Activated T-helper 17 cell treated with anti-CD3 and anti-CD28 coated beads, Interleukin-2, amount 50 U/mL, for 72 hours (primary cell): ENCODE results near the gene MXD4. TPM values are rescaled to one million over a fixed set of nuclear protein-coding genes. Genes with fewer than 3 reads are reported as not detected.
A peak's percentile ranks its signal among the peaks of the same experiment; 100 is the strongest.
"Not testable (repeated sequence)": the region's sequence is repeated elsewhere in the genome, so short reads cannot be mapped to it uniquely, and the experiment has no call there.

Experiments used
- ATAC-seq: fragments of 150-1000 bp; cut with Tn5 transposase; replicated peaks from 2 replicates; pipeline ENCODE4 v1.10.0; 2021; ENCODE audit warnings: mild to moderate bottlenecking, moderate library complexity
- H3K27ac Mint-ChIP-seq: one replicate; pipeline ENCODE4 v1.8.0; 2022; ENCODE audit warnings: mixed read lengths
- H3K27me3 Mint-ChIP-seq: one replicate; pipeline ENCODE4 v1.8.0; 2022; ENCODE audit warnings: mixed read lengths
- H3K36me3 Mint-ChIP-seq: one replicate; pipeline ENCODE4 v1.8.0; 2022; ENCODE audit warnings: low read depth, mild to moderate bottlenecking, mixed read lengths
- H3K4me1 Mint-ChIP-seq: one replicate; pipeline ENCODE4 v1.8.0; 2022; ENCODE audit warnings: mixed read lengths
- H3K4me3 Mint-ChIP-seq: one replicate; pipeline ENCODE4 v1.8.0; 2022; ENCODE audit warnings: mild to moderate bottlenecking, mixed read lengths
- H3K9me3 Mint-ChIP-seq: one replicate; pipeline ENCODE4 v1.8.0; 2022; ENCODE audit warnings: mixed read lengths
- total RNA-seq, 2 donors: library from RNA; stranded (reverse); gene quantifications; one replicate each; pipeline ENCODE4 v1.2.3, GENCODE V29; 2022

The MXD4 gene
- total RNA-seq, 2 donors from 2014 or later: 6.1 to 7.7 TPM

GRCh38 chr4:2286904-2287593 is 25.1 kb upstream of the MXD4 start:
- Mint-ChIP-seq H3K9me3 (no peaks in the 10 kb centered on the region), H3K4me3 (no peak overlapping the region), H3K27ac (no peak overlapping the region), H3K36me3 (no peaks in the 10 kb centered on the region), H3K27me3 (no peaks in the 10 kb centered on the region), H3K4me1 (peaks cover 22% of the 10 kb centered on the region)
- no peak for ATAC-seq

GRCh38 chr4:2285613-2286381 is 23.9 kb upstream of the MXD4 start:
- Mint-ChIP-seq H3K36me3 (no peaks in the 10 kb centered on the region), H3K9me3 (no peaks in the 10 kb centered on the region), H3K27ac (no peak overlapping the region), H3K4me3 (no peak overlapping the region), H3K4me1 (peaks cover 31% of the 10 kb centered on the region), H3K27me3 (no peaks in the 10 kb centered on the region)
- no peak for ATAC-seq

DNA sequence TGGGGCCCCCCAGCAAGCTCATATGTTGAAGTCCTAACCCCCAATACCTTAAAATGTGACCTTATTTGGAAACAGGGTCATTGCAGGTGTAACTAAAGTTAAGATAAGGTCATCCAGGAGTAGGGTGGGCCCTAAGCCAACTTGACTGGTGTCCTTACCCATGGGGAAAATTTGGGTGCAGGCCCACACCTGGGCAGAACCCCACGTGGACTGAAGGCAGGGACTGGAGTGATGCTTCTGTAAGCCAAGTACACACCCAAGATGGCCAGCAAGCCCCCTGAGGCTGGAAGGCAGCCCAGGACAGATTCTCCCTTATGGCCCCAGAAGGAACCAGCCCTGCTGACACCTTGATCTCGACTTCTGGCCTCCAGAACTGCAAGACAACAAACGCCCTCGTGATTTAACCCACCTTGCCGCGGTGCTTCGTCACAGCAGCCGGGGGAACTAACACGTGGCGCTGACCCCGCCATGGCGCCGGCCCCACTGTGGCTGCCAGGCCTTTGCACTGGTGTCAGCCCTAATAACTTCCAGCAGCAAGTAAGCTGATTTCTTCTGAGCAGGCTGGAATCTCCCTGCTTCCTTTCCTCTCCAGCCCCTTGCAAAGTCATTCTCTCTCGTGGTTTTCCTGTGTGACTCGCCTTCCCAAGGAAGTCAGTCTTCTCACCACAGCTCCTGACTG is 23.2 kb upstream of the MXD4 start:
- ATAC-seq: no peak
- H3K27ac Mint-ChIP-seq: no peak overlapping the region
- no peaks in the 10 kb centered on the region for H3K9me3 Mint-ChIP-seq
- no peak overlapping the region for H3K4me3 Mint-ChIP-seq
- peaks cover 30% of the 10 kb centered on the region for H3K4me1 Mint-ChIP-seq
- H3K36me3 Mint-ChIP-seq: no peaks in the 10 kb centered on the region
- no peaks in the 10 kb centered on the region for H3K27me3 Mint-ChIP-seq

- Mint-ChIP-seq H3K9me3 (no peaks in the 10 kb centered on the region), H3K4me3 (no peak overlapping the region), H3K4me1 (peaks cover 30% of the 10 kb centered on the region), H3K27ac (no peak overlapping the region), H3K27me3 (no peaks in the 10 kb centered on the region), H3K36me3 (no peaks in the 10 kb centered on the region)
- no peak for ATAC-seq
Measured at GRCh38 chr4:2284161-2284933, 22.4 kb upstream of the MXD4 start.

DNA sequence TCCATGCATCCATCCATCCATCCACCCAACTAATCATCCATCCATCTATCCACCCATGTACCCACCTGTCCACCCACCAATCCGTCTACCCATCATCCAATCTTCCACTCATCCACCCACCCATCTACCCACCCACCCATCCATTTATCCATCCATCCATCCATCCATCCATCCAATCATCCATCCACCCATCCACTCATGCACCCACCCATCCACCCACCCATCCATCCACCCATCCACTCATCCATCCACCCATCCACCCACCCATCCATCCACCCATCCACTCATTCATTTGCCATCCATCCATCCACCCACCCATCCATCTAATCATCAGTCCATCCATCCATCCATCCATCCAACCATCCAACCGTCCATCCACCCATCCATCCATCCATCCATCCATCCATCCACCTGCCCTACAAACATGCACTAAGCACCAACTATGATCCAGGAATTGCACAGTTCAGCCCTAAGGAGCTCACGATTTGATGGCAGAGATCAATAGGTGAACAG is 21.3 kb upstream of the MXD4 start:
- Mint-ChIP-seq H3K4me1 (peaks cover 30% of the 10 kb centered on the region), H3K36me3 (no peaks in the 10 kb centered on the region), H3K27ac (no peak overlapping the region), H3K27me3 (no peaks in the 10 kb centered on the region), H3K4me3 (no peak overlapping the region), H3K9me3 (no peaks in the 10 kb centered on the region)
- ATAC-seq: no peak

- Mint-ChIP-seq H3K4me1 (peaks cover 30% of the 10 kb centered on the region), H3K9me3 (no peaks in the 10 kb centered on the region), H3K27me3 (no peaks in the 10 kb centered on the region), H3K27ac (peak overlapping the region; percentile 60), H3K4me3 (peak overlapping the region; percentile 44), H3K36me3 (no peaks in the 10 kb centered on the region)
- ATAC-seq: peak; percentile 91
Measured at GRCh38 chr4:2281575-2282343, 19.9 kb upstream of the MXD4 start.

DNA sequence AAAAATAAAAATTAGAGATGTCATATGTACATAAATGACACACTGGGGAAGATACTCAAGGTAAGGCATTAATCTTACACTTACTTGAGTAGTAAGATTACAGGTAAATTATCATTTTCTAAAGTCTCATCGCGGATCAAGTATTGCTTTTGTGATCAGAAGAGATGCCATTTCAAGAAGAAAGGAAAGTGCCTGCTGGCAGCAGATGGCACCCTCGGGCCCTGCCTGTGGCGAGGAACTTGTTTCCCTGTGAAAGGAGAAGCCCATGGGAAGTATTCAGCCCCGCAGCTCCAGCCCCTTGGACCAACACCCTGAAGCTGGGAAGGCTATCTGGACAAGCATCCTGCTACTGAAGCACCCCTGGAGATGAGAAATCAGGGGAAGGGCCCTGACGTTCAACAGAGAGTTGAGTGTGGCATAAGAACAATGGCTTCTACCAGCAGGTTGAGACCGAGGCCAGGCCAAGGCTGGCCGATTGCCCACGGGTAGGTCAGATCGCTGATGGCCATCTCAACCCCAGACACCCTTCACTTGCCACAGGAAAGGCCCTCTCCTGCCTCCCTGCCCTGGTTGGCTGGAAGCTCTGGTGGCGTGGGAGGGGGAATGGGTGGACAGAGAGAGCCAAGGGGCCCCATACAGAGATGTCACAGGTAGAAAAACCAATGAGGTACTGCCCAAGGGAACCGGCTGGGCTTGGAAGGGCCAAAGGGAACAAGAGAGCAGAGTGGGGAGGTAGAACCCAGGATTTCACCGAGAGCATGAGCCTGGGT is 18.8 kb upstream of the MXD4 start:
- Mint-ChIP-seq H3K27me3 (no peaks in the 10 kb centered on the region), H3K36me3 (no peaks in the 10 kb centered on the region), H3K4me1 (peaks cover 30% of the 10 kb centered on the region), H3K4me3 (peak overlapping the region; percentile 44), H3K27ac (peak overlapping the region; percentile 60), H3K9me3 (no peaks in the 10 kb centered on the region)
- ATAC-seq: no peak

GRCh38 chr4:2277956-2278355 is 16.0 kb upstream of the MXD4 start:
- Mint-ChIP-seq H3K4me1 (peaks cover 23% of the 10 kb centered on the region), H3K27ac (no peak overlapping the region), H3K9me3 (no peaks in the 10 kb centered on the region), H3K4me3 (no peak overlapping the region), H3K36me3 (no peaks in the 10 kb centered on the region), H3K27me3 (no peaks in the 10 kb centered on the region)
- no peak for ATAC-seq

- peaks cover 11% of the 10 kb centered on the region for H3K4me1 Mint-ChIP-seq
- no peak overlapping the region for H3K4me3 Mint-ChIP-seq
- H3K36me3 Mint-ChIP-seq: no peaks in the 10 kb centered on the region
- no peak overlapping the region for H3K27ac Mint-ChIP-seq
- no peaks in the 10 kb centered on the region for H3K9me3 Mint-ChIP-seq
- ATAC-seq: no peak
- H3K27me3 Mint-ChIP-seq: no peaks in the 10 kb centered on the region
Measured at GRCh38 chr4:2276581-2277325, 14.8 kb upstream of the MXD4 start.

- H3K4me3 Mint-ChIP-seq: no peak overlapping the region
- H3K27ac Mint-ChIP-seq: no peak overlapping the region
- no peaks in the 10 kb centered on the region for H3K36me3 Mint-ChIP-seq
- no peaks in the 10 kb centered on the region for H3K27me3 Mint-ChIP-seq
- peaks cover under 1% of the 10 kb centered on the region for H3K4me1 Mint-ChIP-seq
- no peaks in the 10 kb centered on the region for H3K9me3 Mint-ChIP-seq
- no peak for ATAC-seq
Measured at GRCh38 chr4:2275546-2276251, 13.8 kb upstream of the MXD4 start.

DNA sequence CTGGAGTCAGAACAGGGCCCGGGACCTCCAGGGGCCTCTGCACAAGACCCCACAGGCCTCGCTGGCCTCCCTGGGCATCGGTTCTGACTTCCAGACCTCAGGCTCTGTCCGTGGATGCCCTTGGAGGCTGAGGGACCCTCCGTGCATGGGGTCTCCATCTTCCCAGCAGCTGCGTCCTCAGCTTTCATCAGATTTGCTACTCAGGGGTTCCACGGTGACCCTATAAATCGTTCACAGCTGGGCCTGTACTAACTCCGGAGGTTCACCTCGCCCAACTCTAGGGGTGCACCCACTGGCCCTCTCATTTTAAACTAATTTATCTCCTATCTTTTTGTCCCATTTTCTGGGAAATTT is 13.1 kb upstream of the MXD4 start:
- H3K27ac Mint-ChIP-seq, H3K36me3 Mint-ChIP-seq, H3K9me3 Mint-ChIP-seq, ATAC-seq, H3K27me3 Mint-ChIP-seq, H3K4me1 Mint-ChIP-seq, H3K4me3 Mint-ChIP-seq: not testable (repeated sequence)

DNA sequence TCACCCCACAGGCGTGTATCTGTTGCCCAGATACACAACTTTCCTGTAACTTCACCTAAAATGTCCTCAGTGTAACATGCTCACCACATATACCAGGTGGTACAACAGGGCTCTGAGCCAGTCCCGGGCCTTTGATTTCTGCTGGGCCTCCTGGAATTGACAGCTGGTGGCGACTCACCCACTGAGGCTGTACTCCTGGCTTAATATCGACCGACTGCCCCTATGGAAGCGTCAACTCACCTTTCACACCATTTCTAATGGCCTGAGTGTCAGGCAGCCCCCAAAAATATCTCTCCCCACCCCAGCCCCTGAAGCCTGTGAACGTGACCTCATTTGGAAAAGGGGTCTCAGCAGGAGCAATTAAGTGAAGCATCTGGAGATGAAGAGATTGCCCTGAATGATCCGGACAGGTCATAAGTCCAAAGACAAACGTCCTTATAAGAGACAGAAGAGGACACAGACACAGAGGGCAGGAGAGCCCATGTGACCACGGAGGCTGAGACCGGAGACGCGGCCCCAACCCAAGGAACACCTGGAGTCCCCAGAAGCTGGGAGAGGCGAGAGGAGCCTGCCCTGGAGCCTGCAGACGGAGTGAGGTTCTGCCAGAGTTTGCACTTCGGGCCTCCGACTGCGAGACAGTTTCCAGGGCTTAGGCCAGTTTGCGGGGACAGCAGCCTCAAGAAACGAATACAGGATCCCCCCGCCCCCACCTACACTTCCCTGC is 12.6 kb upstream of the MXD4 start:
- H3K27ac Mint-ChIP-seq: no peak overlapping the region
- no peak for ATAC-seq
- no peaks in the 10 kb centered on the region for H3K27me3 Mint-ChIP-seq
- no peaks in the 10 kb centered on the region for H3K36me3 Mint-ChIP-seq
- no peaks in the 10 kb centered on the region for H3K4me1 Mint-ChIP-seq
- no peak overlapping the region for H3K4me3 Mint-ChIP-seq
- H3K9me3 Mint-ChIP-seq: no peaks in the 10 kb centered on the region
